HG02885 (cell line): ENCODE results near the gene AOPEP.

ENCODE experiments used
- ATAC-seq: cut with Tn5 transposase; IDR thresholded peaks from one replicate; pipeline ENCODE4 v1.9.1; 2021; ENCODE audit warnings: mild to moderate bottlenecking; ENCODE audit not compliant: unreplicated experiment, poor library complexity

AOPEP gene

DNA sequence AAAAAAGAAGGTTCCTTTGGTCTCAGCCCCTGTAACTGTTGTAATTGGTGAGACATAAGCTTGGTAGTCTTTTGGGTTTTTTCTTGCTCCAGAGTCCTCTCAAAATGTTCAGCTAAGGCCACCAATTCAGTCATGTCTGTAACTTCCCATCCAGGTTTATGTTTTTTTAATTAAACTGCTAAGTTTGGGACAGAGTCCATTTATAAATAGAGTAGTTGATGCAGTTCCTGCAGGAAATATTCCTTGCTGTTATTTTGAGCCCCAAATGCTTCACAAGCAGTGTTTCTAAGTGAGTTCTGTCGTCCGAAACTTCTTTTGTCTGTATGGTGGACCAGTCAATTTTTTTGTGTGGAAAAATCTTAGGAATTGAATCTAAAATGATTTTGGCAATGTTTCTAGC is 155.0 kb downstream of the AOPEP start:
- no peak for ATAC-seq

DNA sequence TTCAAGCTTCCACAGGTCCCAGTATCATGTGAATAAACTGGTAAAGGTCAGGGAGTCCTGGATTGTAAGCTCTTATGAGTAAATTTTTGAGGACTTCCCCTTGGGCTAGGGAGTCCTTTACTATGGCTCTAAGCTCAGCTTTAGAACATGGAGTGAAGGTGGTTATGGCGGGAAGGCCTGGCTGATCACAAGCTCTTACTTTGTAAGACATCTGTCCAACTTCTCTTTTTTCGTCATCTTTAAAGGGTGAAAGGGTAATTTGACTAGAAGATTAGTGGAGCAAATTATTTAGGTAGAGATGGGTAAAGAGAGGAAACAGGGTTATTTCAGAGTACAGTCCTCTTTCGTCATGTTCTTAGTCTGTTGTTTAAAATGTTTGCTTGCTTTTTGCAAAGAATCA is 155.4 kb downstream of the AOPEP start:
- ATAC-seq, result no peak

- ATAC-seq, result no peak
These were observed 156.6 kb downstream of the AOPEP start for GRCh38 chr9:94882966-94883641.

GRCh38 chr9:94885854-94886447 is 159.5 kb downstream of the AOPEP start:
- no peak for ATAC-seq

GRCh38 chr9:94887721-94888120 is 161.2 kb downstream of the AOPEP start:
- no peak for ATAC-seq

DNA sequence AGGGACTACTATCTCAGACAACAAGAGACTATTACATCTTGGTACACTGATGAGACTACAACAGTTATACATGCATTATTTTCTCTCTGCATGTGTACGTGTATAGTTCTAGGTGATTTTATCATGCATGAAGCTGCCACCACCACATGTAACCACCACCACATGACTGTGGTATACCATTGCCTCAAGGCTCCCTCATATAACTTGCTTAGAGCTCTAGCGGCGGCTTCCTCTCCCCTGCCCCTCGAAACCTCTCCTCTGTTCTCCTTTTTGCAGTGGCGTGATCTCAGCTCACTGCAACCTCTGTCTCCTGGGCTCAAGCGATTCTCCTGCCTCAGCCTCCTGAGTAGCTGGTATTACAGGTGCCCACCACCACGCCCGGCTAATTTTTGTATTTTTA is 162.3 kb downstream of the AOPEP start:
- ATAC-seq, result peak; percentile 56

GRCh38 chr9:94889628-94890027 is 163.1 kb downstream of the AOPEP start:
- ATAC-seq, result no peak

- no peak for ATAC-seq
These were observed 164.7 kb downstream of the AOPEP start for GRCh38 chr9:94891183-94891582.

DNA sequence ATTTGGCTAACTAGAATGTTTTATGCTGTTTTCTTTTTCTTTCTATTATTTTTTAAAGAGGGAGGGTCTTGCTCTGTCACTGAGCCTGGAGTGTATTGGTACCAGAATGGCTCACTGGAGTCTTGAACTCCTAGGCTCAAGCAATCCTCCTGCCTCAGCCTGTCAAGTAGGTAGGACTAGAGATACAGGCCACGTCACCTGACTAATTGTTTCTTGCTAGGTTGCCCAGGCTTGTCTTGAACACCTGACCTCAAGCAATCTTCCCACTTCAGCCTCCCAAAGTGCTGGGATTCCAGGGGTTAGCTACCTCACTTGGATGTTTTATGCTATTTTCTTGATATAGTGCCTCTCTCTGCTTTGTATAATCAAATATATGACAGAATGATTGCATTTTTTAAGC is 166.2 kb downstream of the AOPEP start:
- ATAC-seq, result no peak

DNA sequence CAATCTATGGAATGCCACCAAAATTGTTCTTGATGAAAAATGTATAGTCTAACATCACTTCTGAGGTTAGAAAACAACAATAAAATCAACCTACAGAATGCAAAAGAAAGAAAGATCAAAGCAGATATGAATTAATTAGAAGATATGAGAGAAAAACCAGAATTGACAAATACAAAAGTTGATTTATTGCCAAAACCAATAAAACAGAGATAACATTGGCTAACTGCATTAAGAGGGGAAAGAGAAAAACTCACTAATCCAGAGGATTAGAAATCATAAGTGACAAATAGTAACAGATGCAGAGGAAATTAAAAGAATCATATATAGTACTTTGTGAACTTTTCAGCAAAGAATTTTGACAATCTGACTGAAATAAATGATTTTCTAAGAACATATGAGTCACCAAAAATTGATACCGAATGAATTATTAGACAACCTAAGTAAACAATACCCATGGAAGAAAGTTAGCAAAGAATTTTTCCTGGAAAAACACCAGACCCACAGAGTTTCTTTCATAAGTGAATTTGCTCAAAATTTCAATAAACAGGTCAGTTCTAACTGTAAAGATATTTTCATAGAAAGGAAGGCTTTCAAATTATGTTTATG is 167.7 kb downstream of the AOPEP start:
- no peak for ATAC-seq

DNA sequence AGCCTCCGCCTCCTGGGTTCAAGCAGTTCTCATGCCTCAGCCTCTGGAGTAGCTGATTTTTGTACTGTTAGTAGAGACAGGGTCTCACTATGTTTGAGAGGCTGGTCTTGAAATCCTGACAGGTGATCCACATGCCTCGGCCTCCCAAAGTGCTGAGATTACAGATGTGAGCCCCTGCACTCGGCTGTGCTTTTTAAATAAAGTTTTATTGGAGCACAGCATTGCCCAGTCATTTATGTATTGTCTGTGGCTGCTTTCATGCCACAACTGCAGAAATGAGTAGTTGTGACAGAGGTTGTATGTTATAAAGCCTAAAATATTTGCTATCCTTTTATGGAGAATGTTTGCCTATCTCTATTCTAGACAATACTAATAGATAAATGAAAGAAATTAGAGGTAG is 169.2 kb downstream of the AOPEP start:
- ATAC-seq, result no peak

DNA sequence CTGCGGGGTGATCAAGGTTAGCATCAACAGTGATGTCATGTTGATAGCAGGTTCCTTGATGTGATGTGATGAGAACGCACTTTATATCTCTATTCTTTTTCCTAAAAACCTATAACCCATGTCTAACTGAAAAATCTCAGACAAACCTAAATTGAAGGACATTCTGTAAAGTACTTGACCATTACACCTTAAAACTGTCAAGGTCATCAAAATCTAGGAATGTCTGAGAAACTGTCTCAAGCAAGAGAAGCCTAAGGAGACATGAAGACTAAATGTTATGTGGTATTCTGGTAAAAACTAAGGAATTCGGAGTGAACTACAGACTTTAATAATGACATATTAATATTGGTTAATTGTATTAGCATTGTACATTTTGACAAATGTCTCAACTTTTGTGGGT is 170.0 kb downstream of the AOPEP start:
- no peak for ATAC-seq

GRCh38 chr9:94899464-94900221 is 173.1 kb downstream of the AOPEP start:
- no peak for ATAC-seq

GRCh38 chr9:94900222-94901018 is 173.9 kb downstream of the AOPEP start:
- no peak for ATAC-seq

- no peak for ATAC-seq
These were observed 174.5 kb downstream of the AOPEP start for GRCh38 chr9:94901019-94901363.

DNA sequence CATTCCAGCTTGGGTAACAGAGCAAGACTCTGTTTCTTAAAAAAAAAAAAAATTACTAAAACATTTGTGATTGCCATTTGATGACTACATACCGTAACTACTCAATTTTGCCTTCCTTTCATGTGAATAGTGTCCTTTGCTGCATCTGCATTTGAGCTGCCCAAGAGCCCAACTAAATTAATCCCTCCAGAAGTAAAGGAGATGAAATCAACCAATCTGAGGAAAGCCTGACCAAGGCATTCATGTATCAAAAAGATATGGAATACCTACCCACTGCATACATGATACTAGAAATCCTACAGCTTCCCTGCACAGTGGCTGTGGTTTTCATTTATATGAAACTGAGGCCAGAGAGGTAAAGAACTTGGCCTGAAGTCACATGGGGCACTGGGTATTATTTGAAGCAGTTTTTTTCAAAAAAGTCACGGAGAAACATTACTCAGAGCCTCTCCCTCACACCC is 177.5 kb downstream of the AOPEP start:
- ATAC-seq, result no peak

GRCh38 chr9:94904806-94905205 is 178.3 kb downstream of the AOPEP start:
- no peak for ATAC-seq

DNA sequence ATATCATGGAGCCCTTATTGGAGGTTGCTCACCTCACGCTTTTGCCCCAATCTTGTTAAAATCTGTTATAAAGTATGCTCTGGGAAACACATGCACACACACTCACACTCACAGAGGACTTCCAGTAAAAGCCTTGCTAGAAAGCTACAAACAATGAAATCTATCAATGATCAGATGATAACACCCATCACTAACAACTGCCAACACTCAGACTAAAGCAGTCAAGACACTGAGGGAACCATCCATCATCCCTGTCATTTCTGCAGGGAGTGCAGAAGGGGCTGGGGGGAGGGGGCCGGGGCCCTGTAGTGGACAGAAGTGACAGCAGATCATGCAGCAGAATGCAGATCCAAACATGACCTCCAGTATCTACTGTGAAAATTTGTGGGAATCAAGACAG is 179.1 kb downstream of the AOPEP start:
- no peak for ATAC-seq

GRCh38 chr9:94906181-94906580 is 179.7 kb downstream of the AOPEP start:
- no peak for ATAC-seq

DNA sequence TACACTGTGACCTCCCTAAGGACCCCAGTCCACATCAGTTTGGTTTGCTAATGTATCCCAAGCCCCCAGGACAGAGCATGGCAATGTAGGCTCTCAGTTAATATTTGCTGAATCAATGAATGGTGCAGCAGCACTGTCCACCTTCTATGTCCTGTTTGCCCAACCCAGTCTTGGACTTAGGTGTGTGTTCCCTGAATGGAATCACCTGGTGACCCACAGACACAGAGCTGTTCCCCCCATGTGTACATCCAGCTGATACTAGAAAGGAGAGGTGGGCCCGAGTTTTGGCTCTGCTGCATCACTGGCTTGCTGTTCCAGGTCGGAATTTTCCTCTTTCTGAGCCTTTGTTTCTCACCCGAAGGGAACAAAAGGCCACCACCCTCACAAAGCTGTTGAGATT is 180.2 kb downstream of the AOPEP start:
- no peak for ATAC-seq
